Effector CD4-positive, alpha-beta T cell (primary cell): Measurements from ENCODE around the gene CDH12. TPM values are rescaled to one million over a fixed set of nuclear protein-coding genes. Genes with fewer than 3 reads are reported as not detected.
"Not testable (repeated sequence)": the region's sequence is repeated elsewhere in the genome, so short reads cannot be mapped to it uniquely, and the experiment has no call there.

ENCODE experiments used
- DNase-seq: peaks from one replicate; pipeline ENCODE4 v3.0.0-alpha.2; 2020
- total RNA-seq: gene quantifications from one replicate; lab custom pipeline; 2026; lab: John Stamatoyannopoulos, UW

The CDH12 gene
- total RNA-seq = not detected

DNA sequence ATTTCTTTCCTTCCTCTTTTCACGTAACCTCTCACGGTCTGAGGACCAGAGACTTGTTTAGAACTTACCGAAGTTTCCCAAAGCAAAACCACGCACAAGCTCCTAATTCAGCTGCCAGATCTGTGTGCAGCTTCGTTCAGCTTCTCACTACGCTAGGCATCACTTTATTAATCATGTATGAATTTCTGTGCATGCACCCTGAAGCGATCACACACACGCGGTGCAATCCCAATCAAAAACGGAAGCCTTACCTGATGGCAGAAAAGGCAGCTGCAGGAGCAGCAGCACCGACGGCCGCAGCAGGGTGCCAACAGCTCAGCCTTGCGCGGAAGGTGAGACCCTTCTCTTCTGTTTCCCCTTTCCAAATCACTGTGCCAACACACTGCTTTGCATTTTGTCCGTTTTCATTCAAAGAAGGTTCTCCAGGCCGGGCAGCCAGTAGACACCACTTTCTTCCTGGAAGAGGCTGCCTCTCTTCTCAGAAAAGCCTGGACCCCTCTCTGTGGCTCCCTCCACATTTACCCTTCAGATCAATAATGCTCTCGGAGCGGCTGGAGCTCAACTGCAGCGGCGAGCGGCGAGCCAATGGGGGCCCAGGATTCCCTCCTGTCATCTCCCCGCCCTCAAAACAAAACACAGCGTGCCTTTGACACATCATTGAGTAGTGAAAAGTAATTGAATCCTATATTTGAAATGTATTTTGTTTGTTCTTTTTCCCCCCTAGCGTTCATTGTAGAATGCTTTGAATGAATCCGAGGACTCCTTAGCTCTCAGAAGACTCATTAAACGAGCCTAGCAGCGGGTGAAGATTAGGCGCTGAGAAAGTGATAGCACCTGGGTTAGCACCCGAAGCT lies at the start of gene CDH12:
CDH12 (minus strand) TSS at position 538 of the 854 bp plus-strand sequence.
- no peak for DNase-seq

DNA sequence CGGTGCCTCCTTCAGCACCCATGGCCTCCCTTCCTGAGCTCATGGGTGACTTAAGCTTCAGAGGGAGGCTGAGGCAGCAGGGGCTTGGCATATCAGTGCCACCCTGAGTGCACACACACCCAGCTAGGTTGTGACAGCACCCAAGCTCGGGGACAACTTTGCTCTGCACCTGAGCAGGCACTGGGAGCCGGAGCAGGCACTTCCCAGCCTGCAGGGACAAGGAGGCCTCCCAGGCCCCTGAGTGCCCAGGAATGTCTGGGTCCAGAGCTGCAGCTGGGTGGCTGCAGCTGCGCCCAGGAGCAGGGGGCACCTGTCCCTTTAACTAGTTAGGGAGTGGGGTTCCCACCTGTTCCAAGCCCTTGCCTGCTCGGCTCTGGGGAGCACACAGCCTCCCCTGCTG lies 48.7 kb upstream of the CDH12 start:
- no peak for DNase-seq

DNA sequence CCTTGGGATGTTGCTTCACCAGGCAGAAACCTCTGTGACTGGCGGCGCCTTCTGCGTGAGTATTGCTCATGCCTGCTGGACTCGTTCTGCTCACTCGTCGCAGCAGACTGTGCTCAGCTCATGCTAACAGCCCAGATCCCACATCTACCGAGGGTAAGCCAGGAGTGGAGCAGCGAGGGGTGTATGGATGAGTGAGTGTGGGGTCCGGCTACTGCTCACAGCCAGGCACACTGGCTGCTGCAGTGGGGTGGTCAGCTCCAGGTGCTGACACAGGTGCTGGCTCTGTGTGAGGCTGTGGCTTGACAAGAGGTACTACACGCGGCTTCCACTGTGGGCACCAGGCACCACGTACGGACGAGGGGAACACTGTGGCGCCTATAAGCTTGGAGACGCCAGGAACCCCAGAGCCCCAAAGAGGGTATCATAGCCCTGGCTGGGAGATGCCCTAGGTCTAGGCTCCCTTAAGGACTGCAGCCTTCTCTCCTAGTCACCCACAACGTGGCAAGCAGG lies 47.7 kb upstream of the CDH12 start:
- DNase-seq = no peak

DNA sequence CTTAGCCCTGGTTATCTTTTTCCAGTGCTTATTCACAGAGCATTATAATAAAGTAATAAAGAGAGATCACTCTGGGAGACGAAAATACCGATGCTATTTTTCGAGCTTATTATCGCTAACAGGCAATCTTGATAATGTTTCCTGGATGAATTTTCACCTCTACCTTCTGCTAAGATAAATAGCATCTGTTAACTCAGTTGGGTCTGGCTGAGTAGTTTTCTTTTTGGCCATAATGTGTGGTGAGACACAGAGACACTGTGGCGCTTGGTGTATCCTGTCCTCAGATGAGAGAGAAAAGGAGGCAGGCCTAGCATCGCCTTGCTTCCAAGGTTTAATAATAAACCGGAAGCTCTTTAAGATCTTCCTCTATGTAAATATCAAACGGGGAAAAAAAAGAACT lies 46.2 kb upstream of the CDH12 start:
- DNase-seq = no peak

DNA sequence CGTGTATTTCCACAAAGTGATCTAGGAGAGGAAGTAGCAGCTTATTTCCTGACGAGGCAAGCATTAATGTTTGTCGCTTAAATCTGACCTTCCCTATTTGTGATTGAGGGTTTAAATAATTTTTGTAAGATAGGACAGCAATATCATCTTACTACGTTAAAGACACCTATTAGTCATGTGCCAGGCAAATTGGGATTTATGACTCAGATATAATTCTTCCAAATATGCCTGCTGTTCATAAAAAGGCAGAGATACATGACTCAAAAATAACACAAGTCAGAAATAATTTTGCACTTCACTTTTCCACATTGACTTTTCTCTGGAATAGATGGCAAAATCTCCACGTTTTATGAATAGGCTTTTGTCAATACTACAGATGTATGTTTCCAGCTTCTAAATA lies 43.0 kb upstream of the CDH12 start:
- DNase-seq = no peak

DNA sequence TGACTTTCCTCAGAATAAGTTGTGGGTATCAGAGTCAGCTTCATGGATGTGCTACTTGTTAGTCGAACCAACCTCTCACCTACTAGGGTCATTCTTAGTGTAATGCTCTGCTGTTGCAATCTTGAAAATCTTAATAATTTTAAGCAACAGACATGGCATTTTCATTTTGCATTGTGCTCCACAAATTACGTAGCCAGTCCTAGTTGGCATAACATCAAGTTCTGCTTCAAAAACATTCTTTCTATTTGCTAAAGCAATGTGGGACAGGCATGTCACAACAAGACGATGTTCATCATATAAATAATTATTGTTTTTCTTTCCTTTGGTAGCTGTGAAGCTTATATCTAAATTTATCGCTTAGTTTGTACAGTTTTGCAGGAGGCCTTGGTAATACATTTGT lies 39.3 kb upstream of the CDH12 start:
- no peak for DNase-seq

DNA sequence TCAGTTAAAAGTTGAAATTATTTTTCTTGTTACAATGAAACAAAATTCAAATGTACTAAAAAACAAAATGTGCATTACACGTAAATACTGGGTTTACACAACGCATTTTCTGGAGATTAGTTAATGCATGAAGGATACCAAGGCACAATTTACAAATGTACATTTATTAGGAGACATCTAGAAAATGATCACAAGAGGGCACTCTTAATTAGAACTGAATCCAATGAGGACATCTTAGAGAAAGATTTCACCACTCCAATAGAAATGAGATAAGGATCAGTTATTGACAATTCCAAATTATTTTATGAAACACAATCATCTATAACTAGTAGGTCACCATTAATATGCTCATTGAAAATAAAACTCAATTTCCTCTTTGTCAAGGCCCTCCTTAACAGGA lies 36.6 kb upstream of the CDH12 start:
- DNase-seq = no peak

DNA sequence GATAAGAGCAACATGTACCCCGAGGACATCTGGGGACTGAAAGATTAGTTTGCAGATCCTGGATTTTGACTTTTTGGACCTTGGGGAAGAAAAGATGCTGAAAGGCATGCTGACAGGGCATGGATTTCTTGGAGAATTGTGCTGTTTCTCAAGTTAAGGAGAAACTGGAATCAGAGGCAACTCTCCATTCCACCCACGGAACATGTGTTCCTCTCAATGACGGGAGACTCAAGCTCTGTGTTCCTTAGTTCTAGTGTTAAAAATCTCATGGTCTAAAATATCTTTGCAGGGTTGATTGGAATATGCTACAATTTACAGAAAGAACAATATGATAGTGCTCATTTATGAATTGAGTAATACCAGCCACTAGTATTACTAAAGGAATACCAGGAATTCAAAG lies 34.4 kb upstream of the CDH12 start:
- no peak for DNase-seq

DNA sequence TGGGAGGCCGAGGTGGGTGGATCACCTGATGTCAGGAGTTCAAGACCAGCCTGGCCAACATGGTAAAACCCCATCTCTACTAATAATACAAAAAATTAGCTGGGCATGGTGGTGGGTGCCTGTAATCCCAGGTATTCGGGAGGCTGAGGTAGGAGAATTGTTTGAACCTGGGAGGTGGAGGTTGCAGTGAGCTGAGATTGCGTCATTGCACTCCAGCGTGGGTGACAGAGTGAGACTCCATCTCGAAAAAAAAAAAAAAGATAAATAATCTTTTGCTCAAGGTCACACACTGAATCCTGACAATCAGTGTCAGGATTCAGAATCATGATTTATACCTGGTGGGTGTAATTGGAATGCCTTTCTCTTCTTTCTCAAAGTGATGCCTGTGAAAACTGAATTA lies 5.8 kb upstream of the CDH12 start:
- not testable (repeated sequence) for DNase-seq

DNA sequence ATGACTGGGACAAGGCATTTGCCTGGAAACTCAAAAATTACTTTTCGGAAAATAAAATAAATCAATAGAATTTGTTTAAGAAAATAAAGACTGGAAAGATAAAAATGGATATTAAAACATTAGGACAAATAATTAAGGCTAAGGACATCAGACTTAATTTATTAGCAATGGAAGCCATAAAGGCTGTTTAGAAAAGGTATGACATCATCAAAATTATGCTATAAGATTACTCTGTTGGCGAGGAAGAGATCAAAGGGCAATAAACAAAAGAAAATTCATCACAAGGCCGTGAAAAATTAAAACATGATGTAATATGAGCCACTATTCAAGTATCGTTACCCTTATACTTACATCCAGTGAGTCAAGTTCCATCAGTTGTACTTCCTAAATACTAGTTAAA lies 2.7 kb upstream of the CDH12 start:
- DNase-seq = no peak

DNA sequence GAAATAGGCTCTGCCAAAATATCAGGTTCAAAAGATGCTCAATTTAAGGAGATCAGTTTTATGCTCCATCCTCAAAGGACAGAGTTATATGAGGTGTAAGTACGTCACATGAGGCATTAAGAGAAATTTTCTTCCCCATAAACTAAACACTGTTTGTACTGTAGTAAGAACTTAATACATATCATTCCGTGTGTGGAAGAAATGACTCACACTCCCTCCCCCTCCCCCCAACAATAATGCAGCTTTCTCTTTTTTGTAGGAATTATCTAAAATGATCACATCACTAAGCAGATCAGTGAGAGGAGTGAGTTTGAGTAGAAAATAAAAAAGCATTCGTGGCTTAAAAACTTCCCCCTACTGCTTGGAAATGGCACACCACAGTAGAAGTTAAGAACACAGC lies 2.2 kb downstream of the CDH12 start:
- DNase-seq = no peak

DNA sequence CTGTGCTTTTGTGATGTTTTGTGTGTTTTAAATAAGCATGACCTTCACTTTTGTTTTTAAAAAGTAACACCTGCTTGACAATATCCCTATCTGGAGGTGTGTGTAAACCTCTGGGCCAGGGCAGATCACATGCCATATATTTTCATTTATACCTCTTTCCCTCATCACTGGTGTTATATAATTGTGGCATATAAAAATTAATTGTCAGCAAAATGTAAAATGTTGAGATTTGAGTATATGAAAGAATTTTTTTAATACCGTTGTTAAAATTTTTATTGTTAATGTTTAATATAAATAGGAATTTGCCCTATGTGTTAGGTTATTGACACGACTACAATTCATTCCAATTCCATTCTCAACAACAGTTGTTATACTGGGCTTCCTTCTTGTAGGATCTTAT lies 6.5 kb downstream of the CDH12 start:
- DNase-seq = no peak

DNA sequence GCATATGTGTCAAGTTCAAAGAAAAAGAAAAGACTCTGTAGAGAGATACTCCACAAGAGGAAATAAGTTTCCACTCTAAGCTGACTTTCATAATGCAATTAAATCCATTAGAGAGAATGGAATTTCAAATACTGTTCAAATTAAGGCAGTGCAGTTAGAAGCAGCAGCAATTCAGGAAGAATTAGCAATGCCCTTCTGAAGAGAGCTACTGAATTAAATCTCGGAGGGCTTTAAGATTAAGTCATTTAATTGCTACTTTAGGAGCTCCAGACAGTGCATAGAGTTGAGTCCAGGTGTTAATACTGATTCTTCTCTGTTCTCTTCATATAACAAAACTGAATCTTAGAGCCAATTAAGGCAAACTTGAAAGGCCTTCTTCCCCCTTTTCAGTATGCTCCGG lies 8.5 kb downstream of the CDH12 start:
- DNase-seq = no peak

DNA sequence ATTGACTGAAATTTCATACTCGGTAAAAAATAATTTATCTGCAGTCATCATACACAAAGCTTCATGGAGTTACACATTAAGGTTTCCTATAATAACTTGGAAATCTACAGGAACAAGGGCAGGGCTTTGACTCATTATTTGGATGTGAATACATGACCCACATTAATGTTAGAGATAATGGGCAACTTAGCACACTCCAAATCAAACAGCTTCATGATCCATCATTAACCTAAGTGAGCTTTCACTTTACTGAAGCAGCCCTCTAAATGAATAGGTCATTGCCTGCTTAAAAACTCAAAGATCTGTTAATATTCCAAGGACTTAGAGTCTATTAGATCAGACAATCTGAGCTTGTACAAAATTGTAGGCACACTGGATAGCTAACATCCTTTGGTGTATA lies 9.0 kb downstream of the CDH12 start:
- DNase-seq = no peak

DNA sequence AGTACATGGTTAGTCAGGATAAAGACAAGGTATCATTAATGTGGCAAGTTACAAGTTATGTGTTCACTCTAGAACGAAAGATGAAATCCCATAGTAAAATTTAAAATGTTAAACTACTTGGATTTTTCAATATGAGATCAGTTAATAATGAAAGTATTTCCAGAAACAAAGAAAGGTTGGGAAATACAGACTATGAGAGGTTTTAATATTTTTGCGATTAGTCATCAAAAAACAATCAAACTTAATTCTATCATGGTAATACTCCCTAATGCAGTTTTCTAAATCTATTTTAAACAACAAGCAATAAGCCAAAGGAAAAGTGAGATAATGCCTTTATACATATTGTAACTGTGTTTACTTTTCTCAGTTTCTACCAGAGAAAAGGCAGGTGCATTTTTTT lies 10.6 kb downstream of the CDH12 start:
- no peak for DNase-seq

DNA sequence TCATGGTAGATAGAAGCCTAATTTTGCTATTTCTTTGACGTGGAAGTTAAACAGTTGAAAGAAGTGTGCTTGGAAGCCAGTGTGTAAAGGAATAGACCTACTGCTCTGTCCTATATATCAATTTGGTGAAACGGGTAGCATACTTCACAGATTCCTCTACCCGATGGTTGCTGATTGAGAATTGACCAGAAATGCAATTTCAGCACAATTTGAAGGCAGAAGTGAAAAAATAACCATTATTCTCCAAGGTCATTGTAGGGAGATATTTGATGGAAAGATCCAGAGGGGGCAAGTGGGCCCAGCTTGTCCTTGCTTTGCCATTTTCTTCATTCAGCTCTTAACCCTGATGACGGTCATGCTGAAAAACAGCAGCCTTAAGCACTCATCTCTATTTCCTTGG lies 15.3 kb downstream of the CDH12 start:
- DNase-seq = no peak

DNA sequence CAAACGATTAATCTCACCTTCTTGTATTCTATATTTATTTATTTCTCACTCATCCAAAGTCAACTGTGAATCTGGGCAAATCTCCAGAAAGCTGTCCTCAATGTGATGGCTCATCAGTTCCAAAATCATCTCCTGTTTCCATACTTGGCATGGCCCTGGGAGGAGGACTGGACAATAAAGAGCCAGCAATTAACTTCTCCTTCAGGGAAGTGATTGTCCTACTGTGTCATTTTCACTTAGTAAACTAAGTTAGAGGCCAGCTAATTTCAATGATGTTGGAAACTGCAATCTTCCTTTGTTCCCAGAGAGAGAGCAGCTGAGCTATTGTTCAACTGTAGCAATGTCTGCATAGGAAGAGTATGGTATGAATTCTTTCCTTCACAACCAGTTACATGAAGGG lies 17.5 kb downstream of the CDH12 start:
- no peak for DNase-seq

DNA sequence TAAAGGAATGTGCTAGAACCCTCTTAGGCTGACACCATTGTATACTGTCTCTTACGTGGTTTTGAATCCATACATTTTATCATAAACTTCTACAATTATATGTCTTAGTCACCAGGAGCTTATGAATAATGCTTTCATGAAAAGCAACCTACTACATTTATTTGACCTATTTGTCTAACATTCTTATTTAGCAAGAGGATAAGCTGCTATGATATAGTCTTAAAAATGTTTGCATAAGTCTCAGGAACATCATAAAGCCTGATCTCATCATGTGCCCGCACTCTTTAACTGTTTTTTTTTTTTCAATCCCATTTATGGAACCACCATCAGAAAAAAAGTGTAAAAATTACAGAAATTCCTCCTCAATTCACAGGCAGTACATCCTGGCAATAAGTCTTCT lies 59.7 kb downstream of the CDH12 start:
- no peak for DNase-seq

DNA sequence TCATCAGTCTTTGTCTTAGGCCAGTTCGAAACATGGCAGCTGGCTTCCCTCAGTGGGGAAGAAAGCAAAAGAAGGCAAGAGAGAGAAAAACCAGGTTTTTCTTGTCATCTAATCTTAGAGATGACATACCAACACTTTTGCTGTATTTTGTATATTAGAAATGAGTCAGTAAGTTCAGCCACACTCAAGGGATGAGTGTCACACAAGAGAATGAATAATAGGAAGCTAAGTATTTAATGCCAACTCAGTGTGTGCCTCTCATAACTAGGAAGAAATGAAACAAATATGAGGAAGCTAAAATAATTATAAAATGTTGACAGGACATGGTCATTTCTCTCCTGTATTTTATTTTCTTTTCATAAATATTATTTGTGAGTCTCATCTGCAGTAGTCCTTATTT lies 65.3 kb downstream of the CDH12 start:
- no peak for DNase-seq

DNA sequence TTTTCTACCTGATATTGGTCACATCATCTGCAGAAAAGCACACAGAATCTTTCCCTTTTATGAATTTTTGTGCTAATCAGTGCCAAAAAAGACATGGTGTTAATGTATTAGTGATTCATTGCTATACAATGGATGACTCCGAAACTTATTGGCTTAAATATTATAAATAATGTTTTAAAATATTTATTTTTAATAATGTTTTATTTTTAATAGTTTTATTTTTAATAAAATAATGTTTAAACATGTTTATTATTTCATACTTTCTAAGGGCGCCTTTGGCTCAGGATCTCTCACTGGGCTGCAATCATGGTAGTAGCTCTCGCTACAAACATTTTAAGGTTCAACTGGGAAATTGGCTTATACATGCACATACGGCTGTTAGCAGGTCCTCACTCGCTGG lies 65.7 kb downstream of the CDH12 start:
- no peak for DNase-seq

DNA sequence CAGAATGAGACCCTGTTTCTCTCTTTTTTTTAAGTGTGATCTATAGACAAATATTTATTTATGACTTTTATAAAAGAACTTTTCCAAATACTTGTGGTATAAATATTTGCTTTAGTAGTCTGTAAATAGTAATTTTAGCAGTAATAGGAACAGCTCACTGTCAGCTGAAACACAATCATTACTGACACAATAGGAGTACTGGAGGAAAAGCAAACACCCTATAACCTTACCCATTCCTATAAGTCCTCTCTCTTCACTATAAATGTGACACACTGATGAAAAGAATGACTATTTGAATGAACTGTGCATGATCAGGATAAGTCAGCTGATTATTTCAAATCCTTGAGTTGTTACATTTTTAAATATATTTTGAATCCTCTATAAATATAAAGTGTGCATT lies 72.4 kb downstream of the CDH12 start:
- no peak for DNase-seq

DNA sequence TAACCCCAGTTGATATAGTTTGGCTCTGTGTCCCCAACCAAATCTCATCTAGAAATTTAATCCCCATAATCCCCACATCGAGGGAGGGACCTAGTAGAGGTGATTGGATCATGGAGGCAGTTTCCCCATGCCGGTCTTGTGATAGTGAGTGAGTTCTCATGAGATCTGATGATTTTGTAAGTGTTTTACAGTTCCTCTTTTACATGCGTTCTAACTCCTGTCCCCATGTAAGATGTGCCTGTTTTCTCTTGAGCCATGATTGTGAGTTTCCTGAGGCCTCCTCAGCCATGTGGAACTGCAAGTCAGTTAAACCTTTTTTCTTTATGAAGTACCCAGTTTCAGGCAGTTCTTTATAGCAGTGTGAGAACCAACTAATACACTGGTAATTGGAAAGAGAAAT lies 73.6 kb downstream of the CDH12 start:
- no peak for DNase-seq

DNA sequence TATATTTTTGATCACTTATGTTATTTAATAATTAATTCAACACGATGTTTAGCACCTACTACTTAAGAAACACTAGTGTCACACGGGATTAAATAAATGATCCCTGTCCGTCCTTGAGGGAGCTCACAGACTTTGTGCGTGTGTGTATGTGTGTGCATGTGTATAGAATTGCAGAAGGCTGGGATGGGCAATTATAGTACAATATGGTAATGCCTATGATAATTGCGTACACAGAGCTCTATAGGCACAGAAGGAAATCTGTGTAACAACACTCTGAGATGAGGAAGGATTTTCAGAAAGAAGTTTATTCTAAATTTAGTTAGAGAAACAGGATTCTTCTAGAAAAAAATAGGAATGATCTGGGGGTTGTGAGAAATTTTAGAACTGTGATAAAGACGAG lies 76.9 kb downstream of the CDH12 start:
- no peak for DNase-seq

DNA sequence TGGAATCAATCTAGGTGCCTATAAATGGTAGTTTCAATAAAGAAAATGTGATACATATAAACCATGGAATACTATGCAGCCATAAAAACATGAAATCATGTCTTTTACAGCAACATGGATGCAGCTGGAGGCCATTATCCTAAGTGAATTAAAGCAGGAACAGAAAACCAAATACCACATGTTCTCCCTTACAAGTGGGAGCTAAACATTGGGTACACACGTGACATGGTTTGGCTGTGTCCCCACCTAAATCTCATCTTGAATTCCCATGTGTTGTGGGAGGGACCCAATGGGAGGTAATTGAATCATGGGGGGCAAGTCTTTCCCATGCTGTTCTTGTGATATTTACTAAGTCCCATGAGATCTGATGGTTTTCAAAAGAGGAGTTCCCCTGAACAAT lies 78.9 kb downstream of the CDH12 start:
- not testable (repeated sequence) for DNase-seq

DNA sequence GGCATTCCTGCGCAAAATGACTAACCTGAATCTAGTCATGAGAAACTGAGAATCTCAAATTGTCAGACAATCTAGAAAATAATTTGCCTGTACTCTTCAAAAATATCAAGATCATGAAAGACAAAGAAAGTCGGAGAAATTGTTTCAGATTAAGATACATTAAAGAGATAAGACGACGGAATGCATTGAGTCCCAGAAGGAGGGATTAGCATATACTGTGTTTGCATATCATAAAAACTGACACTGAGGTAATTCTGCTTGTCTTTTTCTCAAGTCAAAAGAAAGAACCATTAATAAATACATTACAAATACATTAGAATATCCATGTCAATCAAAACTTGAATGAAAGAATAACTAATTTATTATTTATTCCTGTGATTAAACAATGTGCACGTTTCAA lies 88.4 kb downstream of the CDH12 start:
- DNase-seq = no peak
